SKM-1 treated with dmso at 0.1 percent for 144 hours (cell line): ENCODE results near the gene HSD3B2.

ENCODE experiments used
- DNase-seq: peaks from one replicate; lab custom pipeline; 2025; ENCODE audit not compliant: unreplicated experiment; lab: John Stamatoyannopoulos, UW

Gene HSD3B2

GRCh38 chr1:119396982-119397381 lies 18.0 kb upstream of the HSD3B2 start:
- no peak for DNase-seq

DNA sequence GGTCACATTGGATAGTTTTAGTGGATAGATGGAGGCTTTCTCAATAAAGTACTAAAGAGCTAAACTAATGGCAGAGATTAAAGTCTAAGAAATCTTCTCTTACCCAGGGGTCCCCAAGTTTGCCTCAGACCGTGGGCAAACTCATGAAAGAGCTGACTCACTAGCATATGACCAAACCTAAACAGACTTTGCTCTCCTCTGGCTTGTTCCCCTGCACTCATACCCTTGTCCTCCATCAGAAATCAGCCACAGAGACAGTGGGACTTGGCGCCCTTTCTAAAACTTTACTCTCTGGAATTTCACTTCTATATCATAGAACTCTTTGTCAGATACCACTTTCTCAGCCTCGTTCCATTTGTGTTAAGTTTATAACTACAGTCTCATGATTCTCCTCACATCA lies 17.0 kb upstream of the HSD3B2 start:
- DNase-seq, result no peak

DNA sequence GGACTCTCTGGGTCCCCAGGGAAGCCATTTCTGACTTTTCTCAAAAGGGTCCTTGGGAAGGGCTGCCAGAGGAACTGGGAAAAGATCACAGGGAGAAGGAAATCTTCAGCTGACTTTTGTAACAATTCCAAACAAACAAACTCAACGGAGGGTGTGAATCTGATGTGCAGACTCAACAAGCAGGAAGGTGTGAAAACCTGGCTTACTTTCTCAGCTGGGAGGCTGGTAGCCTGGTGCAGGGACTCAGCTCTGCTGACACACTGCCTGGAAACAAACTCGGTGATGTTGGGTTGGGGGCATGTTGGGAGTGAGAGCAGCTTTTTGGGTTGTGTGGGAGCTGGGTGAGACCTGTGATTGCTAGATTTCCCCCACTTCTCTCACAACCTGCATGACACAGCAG lies 10.2 kb upstream of the HSD3B2 start:
- no peak for DNase-seq

DNA sequence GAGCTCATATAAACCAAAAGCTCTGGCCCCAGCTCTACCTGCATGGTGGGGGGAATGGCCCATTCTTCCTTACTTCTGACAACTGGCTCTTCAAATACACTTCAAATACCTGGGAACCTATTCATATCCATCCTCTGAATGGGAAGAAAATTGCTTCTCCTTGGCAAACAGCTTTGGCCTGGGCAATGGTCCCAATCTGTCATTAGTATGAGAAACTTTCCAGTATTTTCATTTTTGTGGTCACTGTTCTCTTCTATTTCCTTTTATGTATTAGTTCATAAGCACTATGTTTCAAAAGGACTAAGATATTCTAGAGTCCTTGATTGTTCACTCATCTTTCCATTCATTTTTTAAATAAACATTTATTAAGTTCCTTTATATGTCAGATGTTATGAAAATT lies 5.2 kb upstream of the HSD3B2 start:
- DNase-seq, result no peak

GRCh38 chr1:119410961-119411360 lies 4.0 kb upstream of the HSD3B2 start:
- no peak for DNase-seq

GRCh38 chr1:119416006-119416640 lies 1.2 kb downstream of the HSD3B2 start:
- DNase-seq, result no peak

GRCh38 chr1:119419109-119419508 lies 4.2 kb downstream of the HSD3B2 start:
- no peak for DNase-seq

GRCh38 chr1:119420638-119421037 lies 5.7 kb downstream of the HSD3B2 start:
- DNase-seq, result no peak

GRCh38 chr1:119422631-119423030 lies 7.7 kb downstream of the HSD3B2 start:
- no peak for DNase-seq

GRCh38 chr1:119428991-119429390 lies 14.0 kb downstream of the HSD3B2 start:
- DNase-seq, result no peak

DNA sequence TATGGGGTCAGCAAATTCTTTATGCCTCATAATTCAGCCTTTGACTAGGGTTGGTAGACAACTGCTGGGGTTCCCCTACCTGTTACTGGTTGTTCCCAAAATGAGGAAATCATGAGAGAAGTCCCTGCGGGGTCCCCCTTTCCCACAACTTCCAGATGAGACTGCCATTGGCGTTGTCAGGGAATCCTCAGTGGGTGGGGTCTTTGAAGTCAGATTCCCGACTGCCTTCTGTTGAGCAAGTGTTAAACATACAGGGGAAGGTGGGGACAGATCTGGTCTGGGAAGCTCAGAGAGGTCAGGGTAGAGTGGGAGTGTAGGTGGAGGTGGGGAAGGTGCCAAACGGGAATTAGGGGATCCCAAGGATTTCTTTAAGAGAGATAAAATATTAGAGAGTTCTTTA lies 14.7 kb downstream of the HSD3B2 start:
- DNase-seq, result no peak

DNA sequence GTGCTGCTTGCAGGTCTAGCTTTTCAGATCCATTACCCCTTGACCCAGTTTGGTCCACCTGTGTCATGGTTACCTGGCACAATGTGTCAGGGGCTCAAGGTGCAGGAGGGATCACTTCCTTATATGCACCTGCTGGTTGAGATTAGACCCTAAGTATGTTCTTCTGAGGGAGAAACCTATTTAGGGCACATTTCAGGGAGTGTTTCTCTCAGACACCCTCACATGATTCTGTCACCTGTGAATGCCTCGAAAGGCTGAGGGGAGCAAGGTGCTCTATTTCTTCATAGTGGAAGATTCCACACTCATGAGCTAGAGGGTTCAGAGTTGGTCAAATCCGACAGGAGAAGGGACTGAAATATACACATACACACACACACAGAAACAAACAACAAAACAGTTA lies 15.5 kb downstream of the HSD3B2 start:
- DNase-seq, result no peak

DNA sequence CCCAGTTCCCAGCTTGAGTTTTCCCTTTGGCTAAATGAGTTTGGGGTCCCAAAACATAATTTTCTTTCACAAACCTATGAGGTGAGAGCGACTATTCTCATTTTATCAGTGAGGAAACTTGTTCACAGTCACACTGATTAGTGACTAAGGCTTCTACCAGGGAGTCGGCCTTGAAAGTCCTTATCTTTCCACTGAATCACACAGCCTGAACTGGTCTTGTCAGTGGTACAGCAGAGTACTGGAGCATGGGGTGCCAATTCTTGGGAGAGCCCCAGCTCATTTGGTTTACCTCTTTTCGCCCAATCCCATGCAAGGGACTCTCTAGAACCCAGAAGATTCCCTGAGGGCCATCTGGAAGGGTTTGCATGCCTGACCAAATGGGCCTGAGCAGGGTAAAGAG lies 16.9 kb downstream of the HSD3B2 start:
- DNase-seq, result no peak

DNA sequence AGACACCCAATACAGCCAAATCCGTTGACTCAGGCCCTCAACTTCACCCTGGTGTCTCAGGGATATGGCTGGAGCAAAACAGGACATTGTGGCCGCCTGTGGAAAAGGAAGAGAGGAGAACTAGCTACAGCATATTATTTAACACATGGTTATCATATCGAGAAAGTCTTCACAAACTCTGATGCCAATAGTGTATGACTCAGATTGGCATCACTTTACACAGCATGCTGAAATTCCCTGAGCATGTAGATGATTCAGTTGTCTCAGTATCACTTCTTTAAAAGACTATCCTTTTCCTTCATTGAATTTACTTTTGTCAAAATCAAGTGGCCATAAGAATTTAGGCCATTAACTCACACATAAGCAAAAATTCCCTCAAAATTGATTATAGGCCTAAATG lies 20.1 kb downstream of the HSD3B2 start:
- DNase-seq, result no peak

DNA sequence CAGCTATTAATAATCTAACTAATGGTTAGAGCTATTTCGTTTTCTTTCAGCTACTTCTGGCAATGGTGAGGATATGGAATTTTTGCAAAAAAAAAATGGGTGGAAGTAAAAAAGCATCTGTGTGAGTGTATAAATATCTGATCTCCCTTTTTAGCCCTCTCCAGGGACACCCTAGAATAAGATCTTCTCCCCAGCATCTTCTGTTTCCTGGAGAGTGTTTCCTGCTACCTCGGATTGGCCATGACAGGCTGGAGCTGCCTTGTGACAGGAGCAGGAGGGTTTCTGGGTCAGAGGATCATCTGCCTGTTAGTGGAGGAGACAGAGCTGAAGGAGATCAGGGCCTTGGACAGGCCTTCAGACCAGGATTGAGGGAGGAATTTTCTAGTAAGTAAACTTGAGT lies 23.8 kb downstream of the HSD3B2 start:
- DNase-seq, result no peak

- no peak for DNase-seq
These were observed 25.9 kb downstream of the HSD3B2 start for GRCh38 chr1:119440721-119441307.

DNA sequence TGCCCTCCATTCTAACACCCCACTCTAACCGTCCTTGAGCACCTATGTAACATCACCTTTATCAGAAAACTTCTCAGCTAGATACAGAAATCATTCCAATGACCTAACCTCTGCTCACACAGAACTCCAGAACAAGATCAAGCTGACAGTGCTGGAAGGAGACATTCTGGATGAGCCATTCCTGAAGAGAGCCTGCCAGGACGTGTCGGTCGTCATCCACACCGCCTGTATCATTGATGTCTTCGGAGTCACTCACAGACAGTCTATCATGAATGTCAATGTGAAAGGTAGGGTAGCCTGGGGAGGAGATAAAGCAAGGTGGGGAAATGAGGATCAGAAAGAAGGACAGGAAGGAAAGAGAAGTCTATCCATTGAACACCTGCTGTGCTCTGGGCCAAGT lies 27.8 kb downstream of the HSD3B2 start:
- DNase-seq, result no peak

DNA sequence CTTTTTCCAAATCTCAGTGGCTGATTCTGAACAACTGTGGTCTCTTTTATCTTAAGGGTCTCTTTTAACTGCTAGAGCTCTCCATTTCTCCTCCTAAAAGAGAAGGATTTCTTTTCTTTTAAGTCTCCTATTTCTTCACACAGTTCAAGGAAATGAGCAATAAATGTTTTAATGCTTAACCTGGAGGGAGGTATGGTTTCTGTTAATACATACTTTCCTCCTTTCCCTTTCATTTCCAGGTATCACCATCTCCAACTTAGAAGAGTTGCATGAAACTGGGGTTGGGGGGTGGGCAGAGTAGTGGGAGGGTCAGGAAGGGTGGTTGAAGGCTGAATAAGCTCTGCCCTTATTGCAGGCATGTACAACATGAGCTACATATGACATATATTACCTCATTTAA lies 31.4 kb downstream of the HSD3B2 start:
- DNase-seq, result no peak

DNA sequence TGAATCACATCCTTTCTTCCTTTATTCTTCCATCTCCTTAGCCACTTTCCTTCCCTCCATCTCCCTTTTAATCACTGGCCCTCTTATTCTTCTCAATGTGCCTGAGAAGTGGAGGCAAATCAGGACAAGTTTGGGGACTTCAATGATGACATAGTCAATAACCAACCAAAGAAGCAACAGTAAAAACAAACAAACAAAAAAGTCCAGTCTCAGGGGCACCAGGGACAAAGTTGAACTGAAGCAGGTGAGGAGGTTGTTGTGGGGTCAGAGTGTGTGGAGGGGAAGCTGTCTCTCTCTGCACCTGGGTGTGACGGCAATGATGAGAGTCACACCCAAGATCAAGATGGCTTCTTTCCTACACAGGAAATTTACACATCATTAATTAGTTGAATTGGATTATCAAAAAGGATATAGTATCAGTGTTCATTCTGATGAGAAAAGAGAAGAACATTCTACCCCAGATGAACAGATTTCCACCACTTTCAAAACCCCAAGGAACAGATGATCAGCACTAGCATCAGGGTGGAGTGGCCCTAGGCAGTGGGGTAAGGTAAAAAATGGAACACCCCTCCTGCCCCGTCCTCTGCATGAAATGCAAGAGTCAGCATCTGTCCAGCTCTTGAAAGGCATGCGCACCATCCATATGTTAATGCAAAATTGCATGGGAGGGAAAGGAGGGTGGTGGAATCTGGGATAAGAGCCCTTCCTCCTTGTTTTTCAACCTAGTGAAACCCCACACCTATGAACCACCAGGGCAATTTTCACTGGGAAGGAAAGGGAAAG lies 32.6 kb downstream of the HSD3B2 start:
- DNase-seq, result no peak

- DNase-seq, result no peak
These were observed 33.2 kb downstream of the HSD3B2 start for GRCh38 chr1:119448127-119448511.

GRCh38 chr1:119449971-119450370 lies 35.0 kb downstream of the HSD3B2 start:
- DNase-seq, result no peak

DNA sequence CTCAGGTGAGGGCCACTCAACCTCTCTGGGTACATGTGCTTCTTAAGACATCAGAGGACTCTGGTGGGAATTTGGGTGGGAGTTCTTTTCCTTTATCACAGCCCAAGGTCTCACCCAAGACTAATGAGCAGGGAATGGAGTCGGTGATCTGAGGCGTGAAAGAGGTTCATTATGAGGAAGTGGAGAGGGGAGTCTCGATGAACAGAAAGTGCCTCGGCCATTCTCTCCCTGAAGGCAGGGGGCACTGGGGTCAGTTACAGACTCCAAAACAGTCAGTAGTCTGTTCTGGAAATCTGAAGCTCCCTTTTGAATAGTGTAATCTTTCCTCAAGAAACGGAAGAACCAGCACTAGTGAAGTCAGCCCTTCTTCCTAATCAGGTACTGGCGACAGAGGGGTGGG lies 36.2 kb downstream of the HSD3B2 start:
- DNase-seq, result no peak

- no peak for DNase-seq
These were observed 37.1 kb downstream of the HSD3B2 start for GRCh38 chr1:119452091-119452490.
